GM19455 (cell line): Measurements from ENCODE around the gene MIGA1.
"Not testable (repeated sequence)": the region's sequence is repeated elsewhere in the genome, so short reads cannot be mapped to it uniquely, and the experiment has no call there.

Source experiments
- ATAC-seq: cut with Tn5 transposase; IDR thresholded peaks from one replicate; pipeline ENCODE4 v1.9.1; 2021; ENCODE audit not compliant: unreplicated experiment

MIGA1 gene

DNA sequence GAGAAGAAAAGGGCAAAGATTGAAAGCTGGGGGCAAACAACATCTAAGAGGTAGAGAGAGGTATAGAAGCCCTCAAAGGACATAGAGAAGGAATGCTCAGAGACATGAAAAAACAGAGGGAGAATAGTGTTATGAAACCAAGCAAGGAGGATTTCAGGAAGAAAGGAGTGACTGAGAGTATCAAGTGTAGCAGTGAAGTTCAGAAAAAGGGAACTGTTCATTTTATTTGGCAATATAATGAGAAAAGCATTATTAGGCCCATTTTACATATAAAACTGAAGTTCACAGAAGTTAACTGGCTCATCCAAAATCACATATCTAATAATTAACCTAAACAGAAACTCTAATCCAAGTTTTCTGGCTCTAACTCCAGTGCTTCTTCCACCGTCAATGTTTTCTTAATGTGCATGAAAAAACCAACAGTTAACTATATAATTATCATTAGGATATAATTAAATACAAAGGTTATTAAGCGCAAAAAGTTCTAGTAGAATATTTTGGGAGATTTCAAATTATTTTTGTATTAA, 126.6 kb downstream of the MIGA1 start:
- ATAC-seq: no peak

DNA sequence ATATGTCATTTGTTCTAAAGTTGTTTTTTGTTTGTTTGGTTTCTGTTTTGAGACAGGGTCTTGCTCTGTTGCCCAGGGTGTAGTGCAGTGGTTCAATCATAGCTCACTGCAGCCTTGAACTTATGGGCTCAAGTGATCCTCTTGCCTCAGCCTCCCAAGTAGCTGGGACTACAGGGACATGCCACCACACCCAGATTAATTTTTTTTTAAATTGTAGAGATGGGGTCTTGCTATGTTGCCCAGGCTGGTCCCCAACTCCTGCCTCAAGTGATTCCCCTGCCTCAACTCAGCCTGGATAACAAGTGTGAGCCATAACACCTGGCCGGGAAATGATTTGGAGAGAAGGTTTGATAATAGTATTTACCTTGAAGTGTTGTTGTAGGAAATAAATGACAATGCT, 127.2 kb downstream of the MIGA1 start:
- ATAC-seq: no peak

GRCh38 chr1:77910116-77910515, 130.7 kb downstream of the MIGA1 start:
- no peak for ATAC-seq

- not testable (repeated sequence) for ATAC-seq
Measured at GRCh38 chr1:77918918-77919317, 139.5 kb downstream of the MIGA1 start.

GRCh38 chr1:77925518-77925917, 146.1 kb downstream of the MIGA1 start:
- ATAC-seq: no peak

DNA sequence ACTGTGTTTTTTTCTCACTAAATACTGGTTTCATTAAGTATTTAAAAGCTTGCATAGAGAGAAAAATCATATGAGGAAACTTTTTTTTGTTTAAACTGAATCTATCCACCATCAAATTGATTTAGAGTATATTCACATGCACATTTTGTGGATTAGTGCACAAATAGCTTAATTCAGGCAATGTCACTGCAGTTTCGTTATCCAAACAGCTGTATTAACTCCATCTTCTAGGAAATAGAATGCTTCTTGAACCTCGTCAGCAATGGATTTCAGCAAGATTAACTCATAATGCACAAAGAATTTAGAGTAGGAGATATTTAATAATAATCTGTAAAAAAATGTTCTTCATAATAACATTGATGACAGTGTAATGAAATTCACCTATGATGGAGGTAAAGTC, 146.5 kb downstream of the MIGA1 start:
- ATAC-seq: no peak

GRCh38 chr1:77926561-77927357, 147.3 kb downstream of the MIGA1 start:
- ATAC-seq: peak; percentile 63

GRCh38 chr1:77927414-77927813, 148.0 kb downstream of the MIGA1 start:
- ATAC-seq: peak; percentile 12
